Left ventricle myocardium inferior (tissue), 1 donor: ENCODE measurements around the gene HIBADH. TPM values are rescaled to one million over a fixed set of nuclear protein-coding genes. Genes with fewer than 3 reads are reported as not detected.

Experiments
- DNase-seq: peaks from one replicate; pipeline ENCODE4 v3.0.0-alpha.2; 2020
- H3K27ac ChIP-seq: fragments of 200-600 bp; replicated peaks from 2 replicates; pipeline ENCODE4 v1.8.0; 2021
- H3K27me3 ChIP-seq: fragments of 200-600 bp; 2 replicates; pipeline ENCODE4 v1.8.0; 2021; ENCODE audit warnings: low read depth
- H3K36me3 ChIP-seq: fragments of 200-600 bp; 2 replicates; pipeline ENCODE4 v1.8.0; 2021
- H3K4me1 ChIP-seq: fragments of 200-600 bp; 2 replicates; pipeline ENCODE4 v1.8.0; 2021
- H3K4me3 ChIP-seq: fragments of 200-600 bp; 2 replicates; pipeline ENCODE4 v1.8.0; 2021; ENCODE audit warnings: mild to moderate bottlenecking, moderate library complexity
- H3K9me3 ChIP-seq: fragments of 200-600 bp; replicated peaks from 2 replicates; pipeline ENCODE4 v1.8.0; 2021
- intact Hi-C: fragments of 100-400 bp; cut with micrococcal nuclease; formaldehyde crosslinking; loops from one replicate; pipeline ENCODE4 v1.11.0; 2022
- total RNA-seq: library from RNA; stranded (reverse); fragmentation: NEBNext Ultra II Directional; extraction: Animal tissue kit (Norgen Biotek cat#: 25700); gene quantifications from one replicate; pipeline ENCODE4 v1.2.1, GENCODE V29; 2021
- TF ChIP-seq, protein P1 (sequence below): fragments of 200-600 bp; IDR thresholded peaks from 2 replicates; pipeline ENCODE4 v1.8.0; 2021; ENCODE audit warnings: antibody characterized with exemption, mild to moderate bottlenecking, borderline replicate concordance
- donor health status: DM: no; HTN: yes; CAD: no; lungs with severe emphysema.

The HIBADH gene
- total RNA-seq, 1 donor from 2014 or later, result 90.8 TPM

DNA sequence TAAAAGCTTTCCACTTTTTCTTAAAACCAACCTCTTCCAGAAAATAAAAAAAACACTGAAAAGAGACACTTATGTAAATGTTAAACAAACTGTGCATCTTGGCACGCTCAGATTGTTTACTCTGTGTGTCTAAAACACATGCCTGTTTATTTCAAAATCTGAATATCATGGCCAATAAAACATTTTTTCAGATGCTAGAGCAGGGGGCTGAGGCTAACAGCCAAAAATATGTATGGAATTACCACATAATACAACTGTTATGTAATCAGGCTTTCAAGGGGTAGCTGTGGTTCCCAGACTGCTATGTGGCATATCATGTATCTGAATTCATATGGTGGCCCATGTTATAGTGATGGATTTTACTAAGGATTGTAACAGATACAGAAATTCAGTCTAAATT lies 130.4 kb downstream of the HIBADH start:
- Histone ChIP-seq H3K9me3 (no peaks in the 10 kb centered on the region), H3K27me3 (no peaks in the 10 kb centered on the region), H3K27ac (no peak overlapping the region), H3K4me1 (no peaks in the 10 kb centered on the region), H3K4me3 (no peak overlapping the region), H3K36me3 (peaks cover 43% of the 10 kb centered on the region)
- no peak for DNase-seq
- intact Hi-C loops, result no loop called here
- TF ChIP-seq, protein P1, sequence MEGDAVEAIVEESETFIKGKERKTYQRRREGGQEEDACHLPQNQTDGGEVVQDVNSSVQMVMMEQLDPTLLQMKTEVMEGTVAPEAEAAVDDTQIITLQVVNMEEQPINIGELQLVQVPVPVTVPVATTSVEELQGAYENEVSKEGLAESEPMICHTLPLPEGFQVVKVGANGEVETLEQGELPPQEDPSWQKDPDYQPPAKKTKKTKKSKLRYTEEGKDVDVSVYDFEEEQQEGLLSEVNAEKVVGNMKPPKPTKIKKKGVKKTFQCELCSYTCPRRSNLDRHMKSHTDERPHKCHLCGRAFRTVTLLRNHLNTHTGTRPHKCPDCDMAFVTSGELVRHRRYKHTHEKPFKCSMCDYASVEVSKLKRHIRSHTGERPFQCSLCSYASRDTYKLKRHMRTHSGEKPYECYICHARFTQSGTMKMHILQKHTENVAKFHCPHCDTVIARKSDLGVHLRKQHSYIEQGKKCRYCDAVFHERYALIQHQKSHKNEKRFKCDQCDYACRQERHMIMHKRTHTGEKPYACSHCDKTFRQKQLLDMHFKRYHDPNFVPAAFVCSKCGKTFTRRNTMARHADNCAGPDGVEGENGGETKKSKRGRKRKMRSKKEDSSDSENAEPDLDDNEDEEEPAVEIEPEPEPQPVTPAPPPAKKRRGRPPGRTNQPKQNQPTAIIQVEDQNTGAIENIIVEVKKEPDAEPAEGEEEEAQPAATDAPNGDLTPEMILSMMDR, result no peak

DNA sequence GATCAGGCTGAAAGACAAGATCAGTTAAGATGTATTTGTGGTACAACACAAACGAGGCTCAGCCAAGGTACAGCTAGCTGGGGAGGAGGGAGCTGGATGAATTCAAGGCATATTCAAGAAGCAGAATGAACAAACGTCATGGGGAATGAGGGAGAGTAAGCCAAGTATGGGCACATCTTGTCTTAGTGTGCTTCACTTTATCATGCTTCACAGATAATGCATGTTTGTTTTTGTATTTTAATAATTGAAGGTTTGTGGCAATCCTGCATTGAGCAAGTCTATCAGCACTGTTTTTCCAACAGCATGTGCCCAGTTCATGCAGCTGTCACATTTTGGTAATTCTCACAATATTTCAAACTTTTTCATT lies 135.4 kb downstream of the HIBADH start:
- peaks cover 67% of the 10 kb centered on the region for H3K36me3 ChIP-seq
- no peak for DNase-seq

DNA sequence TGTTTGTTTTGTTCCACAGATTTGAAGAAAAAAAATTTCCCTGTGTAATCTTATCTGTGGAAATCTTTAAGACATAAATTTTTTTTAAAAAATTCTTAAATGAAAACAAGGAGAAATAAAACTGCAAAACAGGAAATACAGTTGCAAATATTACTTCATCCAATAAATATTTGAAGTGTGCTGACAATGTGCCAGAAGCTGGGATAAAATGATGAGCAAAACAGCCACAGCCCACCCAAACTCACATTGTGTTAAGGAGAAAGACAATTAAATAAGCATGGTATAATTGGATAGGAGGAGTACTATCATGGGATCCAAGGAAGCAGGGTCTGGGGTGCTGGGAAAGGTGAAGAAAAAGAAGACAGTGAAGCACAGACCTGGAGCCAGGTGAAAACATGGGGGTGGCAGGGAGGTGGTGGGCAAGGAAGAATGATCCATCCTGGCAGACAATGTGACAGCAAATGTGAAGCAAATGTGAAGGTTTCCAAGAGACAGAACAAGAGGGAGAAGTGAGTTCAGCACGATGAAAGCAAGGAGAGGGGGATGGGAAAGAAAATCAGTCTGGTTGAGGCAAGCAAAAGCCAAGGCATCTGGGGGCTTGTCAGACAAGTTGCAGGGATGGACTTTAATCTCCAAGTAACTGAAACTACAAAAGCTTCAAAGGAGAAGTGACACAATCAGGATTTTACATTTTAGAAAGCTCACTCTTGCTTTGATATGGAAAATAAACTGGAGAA lies 135.9 kb downstream of the HIBADH start:
- peaks cover 67% of the 10 kb centered on the region for H3K36me3 ChIP-seq
- no peaks in the 10 kb centered on the region for H3K27me3 ChIP-seq
- H3K4me3 ChIP-seq, result no peak overlapping the region
- no peaks in the 10 kb centered on the region for H3K4me1 ChIP-seq
- intact Hi-C loops, result no loop called here
- DNase-seq, result no peak
- TF ChIP-seq, protein P1, result no peak
- no peak overlapping the region for H3K27ac ChIP-seq
- no peaks in the 10 kb centered on the region for H3K9me3 ChIP-seq

More for the DNA sequence above, 135.4 kb downstream of the HIBADH start:
- Histone ChIP-seq H3K27me3 (no peaks in the 10 kb centered on the region), H3K9me3 (no peaks in the 10 kb centered on the region), H3K27ac (no peak overlapping the region), H3K4me1 (no peaks in the 10 kb centered on the region), H3K4me3 (no peak overlapping the region)
- intact Hi-C loops, result no loop called here
- TF ChIP-seq, protein P1, result no peak

DNA sequence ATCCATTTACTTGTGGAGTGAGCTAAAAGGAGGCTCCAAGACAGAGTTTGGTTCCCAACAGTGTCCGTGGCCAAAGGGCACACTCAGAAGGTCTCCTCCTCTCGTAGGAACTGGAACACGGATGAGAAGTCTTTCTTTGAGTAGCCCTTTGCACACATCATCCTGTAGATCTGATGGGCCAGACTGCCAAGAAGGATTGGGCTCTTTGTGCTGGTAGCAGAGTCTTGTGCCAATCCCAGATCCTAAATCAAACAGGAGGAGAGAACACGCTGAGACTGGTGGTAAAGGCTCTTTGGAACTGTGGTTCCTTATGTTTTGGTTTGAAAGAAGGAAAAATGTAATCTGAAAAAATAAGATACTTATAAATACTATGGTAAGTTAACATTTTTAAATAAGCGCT lies 136.6 kb downstream of the HIBADH start:
- Histone ChIP-seq H3K4me1 (no peaks in the 10 kb centered on the region), H3K27me3 (no peaks in the 10 kb centered on the region), H3K9me3 (no peaks in the 10 kb centered on the region), H3K27ac (no peak overlapping the region), H3K36me3 (peaks cover 64% of the 10 kb centered on the region), H3K4me3 (no peak overlapping the region)
- TF ChIP-seq, protein P1, result no peak
- DNase-seq, result no peak
- intact Hi-C loops, result no loop called here

DNA sequence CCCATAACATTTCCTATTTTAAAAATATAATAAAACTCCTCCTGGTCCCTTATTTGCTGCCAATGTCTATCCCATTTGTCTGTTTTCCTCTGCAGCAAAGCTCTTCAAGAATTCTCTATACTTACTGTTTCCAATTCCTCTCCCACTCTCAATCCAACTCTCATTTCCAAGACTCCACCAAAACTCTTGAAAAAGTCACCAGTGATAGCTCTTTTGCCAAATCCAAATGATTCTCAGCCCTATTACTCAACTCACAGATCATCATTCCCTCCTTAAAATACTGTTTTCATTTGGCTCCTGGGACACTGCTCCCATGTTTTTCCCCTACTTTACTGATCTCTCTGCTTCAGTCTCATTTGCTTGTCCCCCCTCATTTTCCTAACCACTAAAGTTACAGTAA lies 139.4 kb downstream of the HIBADH start:
- DNase-seq, result no peak
- H3K4me1 ChIP-seq, result no peaks in the 10 kb centered on the region
- no peaks in the 10 kb centered on the region for H3K9me3 ChIP-seq
- no peak overlapping the region for H3K4me3 ChIP-seq
- intact Hi-C loops, result no loop called here
- H3K27me3 ChIP-seq, result no peaks in the 10 kb centered on the region
- no peak overlapping the region for H3K27ac ChIP-seq
- peaks cover 36% of the 10 kb centered on the region for H3K36me3 ChIP-seq
- TF ChIP-seq, protein P1, result no peak
